Measurements from ENCODE around the gene CDYL2.

DNA sequence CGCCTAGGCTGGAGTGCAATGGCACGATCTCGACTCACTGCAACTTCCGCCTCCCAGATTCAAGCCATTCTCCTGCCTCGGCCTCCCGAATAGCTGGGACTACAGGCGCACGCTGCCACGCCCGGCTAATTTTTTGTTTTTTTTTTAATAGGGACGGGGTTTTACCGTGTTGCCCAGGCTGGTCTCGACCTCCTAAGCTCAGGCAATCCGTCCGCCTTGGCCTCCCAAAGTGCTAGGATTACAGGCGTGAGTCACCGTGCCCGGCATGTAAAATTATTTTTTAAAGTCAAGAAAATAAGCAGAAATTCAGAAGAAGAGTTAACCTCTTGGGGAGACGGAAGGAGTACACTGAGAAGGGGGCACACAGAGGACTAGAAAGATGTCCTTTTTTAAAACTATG is 27.5 kb downstream of the CDYL2 start:
- TF ChIP-seq, protein P1, sequence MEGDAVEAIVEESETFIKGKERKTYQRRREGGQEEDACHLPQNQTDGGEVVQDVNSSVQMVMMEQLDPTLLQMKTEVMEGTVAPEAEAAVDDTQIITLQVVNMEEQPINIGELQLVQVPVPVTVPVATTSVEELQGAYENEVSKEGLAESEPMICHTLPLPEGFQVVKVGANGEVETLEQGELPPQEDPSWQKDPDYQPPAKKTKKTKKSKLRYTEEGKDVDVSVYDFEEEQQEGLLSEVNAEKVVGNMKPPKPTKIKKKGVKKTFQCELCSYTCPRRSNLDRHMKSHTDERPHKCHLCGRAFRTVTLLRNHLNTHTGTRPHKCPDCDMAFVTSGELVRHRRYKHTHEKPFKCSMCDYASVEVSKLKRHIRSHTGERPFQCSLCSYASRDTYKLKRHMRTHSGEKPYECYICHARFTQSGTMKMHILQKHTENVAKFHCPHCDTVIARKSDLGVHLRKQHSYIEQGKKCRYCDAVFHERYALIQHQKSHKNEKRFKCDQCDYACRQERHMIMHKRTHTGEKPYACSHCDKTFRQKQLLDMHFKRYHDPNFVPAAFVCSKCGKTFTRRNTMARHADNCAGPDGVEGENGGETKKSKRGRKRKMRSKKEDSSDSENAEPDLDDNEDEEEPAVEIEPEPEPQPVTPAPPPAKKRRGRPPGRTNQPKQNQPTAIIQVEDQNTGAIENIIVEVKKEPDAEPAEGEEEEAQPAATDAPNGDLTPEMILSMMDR (IDR thresholded peaks at IDR 0.05): no peak
- TF ChIP-seq ZFX (IDR thresholded peaks at IDR 0.05; ENCODE audit: borderline replicate concordance): no peak

All from 22Rv1 (cell line).